ENCODE results near the gene MAP3K5. TPM values are rescaled to one million over a fixed set of nuclear protein-coding genes. Genes with fewer than 3 reads are reported as not detected.

Gene MAP3K5
- total RNA-seq, 6 donors from 2014 or later, result 26.4 to 45.1 (median 41.8) TPM

GRCh38 chr6:136809091-136809860 is 17.0 kb upstream of the MAP3K5 start:
- H3K36me3 ChIP-seq, result no peaks in the 10 kb centered on the region
- no peak overlapping the region for H3K27ac ChIP-seq
- no peaks in the 10 kb centered on the region for H3K9me3 ChIP-seq
- TF ChIP-seq POLR2AphosphoS5 (IDR thresholded peaks at IDR 0.05) (no peak), POLR2A (IDR thresholded peaks at IDR 0.05) (no peak), CTCF (IDR thresholded peaks at IDR 0.05) (no peak), EP300 (IDR thresholded peaks at IDR 0.05) (no peak)
- 91 to 95% methylated on average over 7 of the region's 7 CpGs for WGBS, 2 donors
- no peak overlapping the region for H3K4me3 ChIP-seq
- no peak for ATAC-seq (ENCODE audit: low FRiP score in 2 of 2)
- DNase-seq, result no peak
- H3K4me1 ChIP-seq, result no peaks in the 10 kb centered on the region
- no peaks in the 10 kb centered on the region for H3K27me3 ChIP-seq

- ATAC-seq (ENCODE audit: low FRiP score in 2 of 2), result no peak
- TF ChIP-seq EP300 (IDR thresholded peaks at IDR 0.05) (no peak), CTCF (IDR thresholded peaks at IDR 0.05) (no peak), POLR2AphosphoS5 (IDR thresholded peaks at IDR 0.05) (no peak), POLR2A (IDR thresholded peaks at IDR 0.05) (no peak)
- no peak overlapping the region for H3K4me3 ChIP-seq
- H3K27ac ChIP-seq, result no peak overlapping the region
- H3K4me1 ChIP-seq, result no peaks in the 10 kb centered on the region
- no peaks in the 10 kb centered on the region for H3K36me3 ChIP-seq
- H3K27me3 ChIP-seq, result no peaks in the 10 kb centered on the region
- WGBS, 2 donors, result 68 to 71% methylated on average over 1 of the region's 1 CpG
- no peak for DNase-seq
- H3K9me3 ChIP-seq, result no peaks in the 10 kb centered on the region
Observed at GRCh38 chr6:136803608-136804007, 11.3 kb upstream of the MAP3K5 start.

GRCh38 chr6:136801581-136801980 is 9.3 kb upstream of the MAP3K5 start:
- H3K27me3 ChIP-seq, result no peaks in the 10 kb centered on the region
- WGBS, 2 donors, result 94 to 98% methylated on average over 2 of the region's 2 CpGs
- H3K4me3 ChIP-seq, result no peak overlapping the region
- H3K27ac ChIP-seq, result no peak overlapping the region
- no peaks in the 10 kb centered on the region for H3K4me1 ChIP-seq
- DNase-seq (no peak), ATAC-seq (ENCODE audit: low FRiP score in 2 of 2) (no peak)
- no peaks in the 10 kb centered on the region for H3K9me3 ChIP-seq
- H3K36me3 ChIP-seq, result no peaks in the 10 kb centered on the region
- TF ChIP-seq POLR2A (IDR thresholded peaks at IDR 0.05), result no peak
- no peak for TF ChIP-seq EP300 (IDR thresholded peaks at IDR 0.05)
- TF ChIP-seq POLR2AphosphoS5 (IDR thresholded peaks at IDR 0.05), result no peak
- TF ChIP-seq CTCF (IDR thresholded peaks at IDR 0.05), result no peak

DNA sequence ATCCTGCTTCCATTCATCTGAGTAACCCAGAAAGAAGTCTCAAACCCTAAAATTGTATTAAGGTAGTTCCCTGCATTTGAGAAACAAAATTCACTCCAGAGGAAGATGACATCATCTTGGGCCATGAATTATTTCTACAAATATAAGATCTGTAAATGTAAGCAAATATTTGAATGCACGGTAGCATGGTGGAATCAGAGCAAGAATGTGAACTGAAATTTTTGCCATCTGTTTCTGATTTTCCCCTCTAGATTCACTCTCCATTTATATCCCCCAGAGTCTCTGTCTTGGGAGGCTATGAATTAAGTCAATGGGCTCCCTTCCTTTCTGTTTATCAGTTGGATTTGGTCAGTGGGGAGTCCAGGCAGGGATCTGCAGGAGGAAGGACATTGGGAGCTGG is 5.8 kb upstream of the MAP3K5 start:
- Histone ChIP-seq H3K27ac (no peak overlapping the region), H3K4me1 (peaks cover 3 to 7% (median 6%) of the 10 kb centered on the region in 4 donors), H3K27me3 (no peaks in the 10 kb centered on the region), H3K4me3 (no peak overlapping the region), H3K36me3 (no peaks in the 10 kb centered on the region), H3K9me3 (no peaks in the 10 kb centered on the region)
- TF ChIP-seq EP300 (IDR thresholded peaks at IDR 0.05), result no peak
- no peak for TF ChIP-seq POLR2A (IDR thresholded peaks at IDR 0.05)
- TF ChIP-seq POLR2AphosphoS5 (IDR thresholded peaks at IDR 0.05), result no peak
- no peak for TF ChIP-seq CTCF (IDR thresholded peaks at IDR 0.05)
- ATAC-seq (ENCODE audit: low FRiP score in 2 of 2) (no peak), DNase-seq (no peak)
- WGBS, 2 donors, result 97 to 100% methylated on average over 1 of the region's 1 CpG

- no peak overlapping the region for H3K27ac ChIP-seq
- TF ChIP-seq EP300 (IDR thresholded peaks at IDR 0.05) (no peak), POLR2A (IDR thresholded peaks at IDR 0.05) (no peak), POLR2AphosphoS5 (IDR thresholded peaks at IDR 0.05) (no peak), CTCF (IDR thresholded peaks at IDR 0.05) (no peak)
- DNase-seq (no peak), ATAC-seq (ENCODE audit: low FRiP score in 2 of 2) (no peak)
- no peak overlapping the region for H3K4me3 ChIP-seq
- no peaks in the 10 kb centered on the region for H3K27me3 ChIP-seq
- H3K4me1 ChIP-seq, result peaks cover 4 to 8% (median 6%) of the 10 kb centered on the region in 4 donors
- no peaks in the 10 kb centered on the region for H3K9me3 ChIP-seq
- no peaks in the 10 kb centered on the region for H3K36me3 ChIP-seq
- WGBS, 2 donors, result 89 to 94% methylated on average over 5 of the region's 5 CpGs
Observed at GRCh38 chr6:136795996-136796395, 3.7 kb upstream of the MAP3K5 start.
